ENCODE results near the gene FNDC3B.

The FNDC3B gene

GRCh38 chr3:172342097-172342659 is 302.8 kb downstream of the FNDC3B start:
- intact Hi-C loops (cut with DNase I): no loop called here
- no peak for DNase-seq

- no peak for DNase-seq
- intact Hi-C loops (cut with DNase I): no loop called here
Measured at GRCh38 chr3:172343117-172343516, 303.7 kb downstream of the FNDC3B start.

GRCh38 chr3:172343979-172344378 is 304.6 kb downstream of the FNDC3B start:
- intact Hi-C loops (cut with DNase I): no loop called here
- no peak for DNase-seq

GRCh38 chr3:172346161-172346560 is 306.8 kb downstream of the FNDC3B start:
- DNase-seq: no peak
- intact Hi-C loops (cut with DNase I): no loop called here

GRCh38 chr3:172347895-172348679 is 308.7 kb downstream of the FNDC3B start:
- peak in 2 of 42 donors; percentile 12 to 22 for DNase-seq
- intact Hi-C loops (cut with DNase I): no loop called here

GRCh38 chr3:172351895-172352466 is 312.6 kb downstream of the FNDC3B start:
- intact Hi-C loops (cut with DNase I): no loop called here
- no peak for DNase-seq

- DNase-seq: no peak
- intact Hi-C loops (cut with DNase I): no loop called here
Measured at GRCh38 chr3:172352786-172353185, 313.4 kb downstream of the FNDC3B start.

- intact Hi-C loops (cut with DNase I): no loop called here
- no peak for DNase-seq
Measured at GRCh38 chr3:172354931-172355499, 315.6 kb downstream of the FNDC3B start.

GRCh38 chr3:172355836-172356235 is 316.5 kb downstream of the FNDC3B start:
- DNase-seq: no peak
- intact Hi-C loops (cut with DNase I): no loop called here

GRCh38 chr3:172356427-172356826 is 317.0 kb downstream of the FNDC3B start:
- intact Hi-C loops (cut with DNase I): no loop called here
- no peak for DNase-seq

GRCh38 chr3:172357850-172358754 is 318.7 kb downstream of the FNDC3B start:
- no peak for DNase-seq
- intact Hi-C loops (cut with DNase I): no loop called here

- intact Hi-C loops (cut with DNase I): no loop called here
- DNase-seq: no peak
Measured at GRCh38 chr3:172359231-172359630, 319.9 kb downstream of the FNDC3B start.

- intact Hi-C loops (cut with DNase I): no loop called here
- DNase-seq: no peak
Measured at GRCh38 chr3:172359996-172360395, 320.6 kb downstream of the FNDC3B start.

GRCh38 chr3:172362583-172362982 is 323.2 kb downstream of the FNDC3B start:
- DNase-seq: no peak
- intact Hi-C loops (cut with DNase I): no loop called here

GRCh38 chr3:172364374-172365027 is 325.1 kb downstream of the FNDC3B start:
- intact Hi-C loops (cut with DNase I): no loop called here
- no peak for DNase-seq

- intact Hi-C loops (cut with DNase I): no loop called here
Measured at GRCh38 chr3:172365028-172365567, 325.7 kb downstream of the FNDC3B start.

GRCh38 chr3:172367205-172368105 is 328.1 kb downstream of the FNDC3B start:
- intact Hi-C loops (cut with DNase I): no loop called here
- no peak for DNase-seq

More at GRCh38 chr3:172365028-172365567, 325.7 kb downstream of the FNDC3B start:
- no peak for DNase-seq

All from head of caudate nucleus (tissue), 42 donors.